Erythroblast (primary cell): ENCODE data around the gene DNMT3B.
"Not testable (repeated sequence)": the region's sequence is repeated elsewhere in the genome, so short reads cannot be mapped to it uniquely, and the experiment has no call there.

Experiments used
- DNase-seq, 2 experiments: peaks; one replicate each; lab custom pipeline; 2025; lab: John Stamatoyannopoulos, UW
- GATA1 ChIP-seq: IDR thresholded peaks from 2 replicates; pipeline ENCODE4 v1.6.1; 2011; ENCODE audit warnings: low read depth, mild to moderate bottlenecking, control low read depth, low read length, moderate library complexity
- POLR2A ChIP-seq: IDR thresholded peaks from 2 replicates; pipeline ENCODE4 v1.6.1; 2011; ENCODE audit warnings: mild to moderate bottlenecking, low read length

DNMT3B gene

DNA sequence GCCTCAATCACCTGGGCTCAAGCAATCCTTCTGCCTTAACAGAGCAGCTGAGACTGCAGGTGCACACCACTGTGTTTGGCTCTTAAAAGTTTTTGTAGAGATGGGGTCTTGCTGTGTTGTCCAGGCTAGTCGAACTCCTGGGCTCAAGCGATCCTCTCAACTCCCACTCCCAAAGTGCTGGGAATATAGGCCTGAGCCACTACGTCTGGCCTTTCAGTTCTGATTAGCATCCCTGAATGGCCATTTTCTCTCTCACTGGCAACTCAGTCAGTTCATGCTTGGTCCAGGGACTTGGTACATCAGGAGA lies 28.5 kb downstream of the DNMT3B start:
- no peak for DNase-seq
- TF ChIP-seq GATA1 (no peak), POLR2A (no peak)

GRCh38 chr20:32792316-32792715 lies 30.1 kb downstream of the DNMT3B start:
- DNase-seq: no peak
- TF ChIP-seq GATA1: no peak
- TF ChIP-seq POLR2A: no peak

- TF ChIP-seq GATA1 (no peak), POLR2A (no peak)
- DNase-seq: no peak
Measured at GRCh38 chr20:32792731-32793458, 30.7 kb downstream of the DNMT3B start.

DNA sequence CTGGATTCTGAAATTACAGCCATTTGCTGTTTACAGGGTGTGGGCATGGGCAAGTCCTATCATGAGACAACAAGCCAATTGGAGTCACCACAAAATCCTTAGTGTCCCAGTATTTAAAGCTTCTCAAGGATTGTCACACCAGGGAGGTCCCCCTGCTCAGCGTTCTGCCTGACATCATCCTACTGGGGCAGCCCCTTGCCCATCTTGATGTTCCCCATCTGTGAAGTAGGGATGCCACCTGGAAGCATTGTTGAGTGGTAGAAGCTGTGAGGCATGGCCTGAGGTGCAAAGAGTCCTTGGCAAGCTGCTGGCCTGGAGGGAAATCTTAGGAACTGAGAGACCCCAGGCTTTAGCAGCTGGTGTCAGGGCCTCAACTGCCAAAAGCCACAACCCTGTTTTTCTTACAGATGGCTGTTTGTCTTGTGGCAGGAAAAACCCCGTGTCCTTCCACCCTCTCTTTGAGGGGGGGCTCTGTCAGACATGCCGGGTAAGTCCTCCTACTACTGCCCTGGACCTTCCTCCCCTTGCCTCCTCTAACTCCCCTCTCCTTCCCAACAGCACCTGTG lies 34.3 kb downstream of the DNMT3B start:
- TF ChIP-seq GATA1 (no peak), POLR2A (no peak)
- DNase-seq: no peak

GRCh38 chr20:32796981-32797451 lies 34.8 kb downstream of the DNMT3B start:
- no peak for TF ChIP-seq GATA1
- no peak for TF ChIP-seq POLR2A
- no peak for DNase-seq

DNA sequence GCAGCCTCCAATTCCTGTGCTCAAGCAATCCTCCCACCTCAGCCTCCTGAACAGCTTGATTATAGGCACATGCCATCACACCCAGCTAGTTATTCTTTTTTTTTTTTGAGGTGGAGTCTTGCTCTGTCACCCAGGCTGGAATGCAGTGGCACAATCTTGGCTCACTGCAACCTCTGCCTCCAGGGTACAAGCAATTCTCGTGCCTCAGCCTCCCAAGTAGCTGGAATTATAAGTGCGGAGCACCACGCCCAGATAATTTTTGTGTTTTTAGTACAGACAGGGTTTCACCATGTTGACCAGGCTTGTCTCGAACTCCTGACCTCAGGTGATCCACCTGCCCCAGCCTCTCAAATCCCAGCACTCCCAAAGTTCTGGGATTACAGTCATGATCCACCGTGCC lies 35.4 kb downstream of the DNMT3B start:
- DNase-seq: not testable (repeated sequence)

- TF ChIP-seq GATA1: no peak
- TF ChIP-seq POLR2A: no peak
- DNase-seq: no peak
Measured at GRCh38 chr20:32798046-32798981, 36.1 kb downstream of the DNMT3B start.

DNA sequence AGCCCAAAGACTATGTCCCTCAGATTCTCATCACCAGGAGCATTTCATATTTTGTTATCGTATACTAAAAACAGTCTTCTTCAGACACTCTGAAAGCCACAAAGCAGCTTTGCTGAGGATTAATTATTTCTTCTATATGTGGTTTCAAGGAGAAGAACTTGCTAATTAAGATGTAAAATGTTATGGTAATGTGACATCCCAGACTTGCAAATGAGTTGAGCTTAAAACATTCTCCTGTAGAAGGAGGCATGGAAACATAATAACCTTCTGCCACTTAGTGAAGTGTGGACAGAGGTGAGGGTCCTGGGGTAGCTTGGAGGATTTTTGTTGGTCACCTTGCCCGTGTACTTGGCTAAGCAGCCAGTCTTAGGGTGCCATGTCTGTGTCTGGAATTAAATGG lies 40.9 kb downstream of the DNMT3B start:
- DNase-seq: no peak
- TF ChIP-seq POLR2A: no peak
- TF ChIP-seq GATA1: no peak

- DNase-seq: peak in 1 of 2 experiments; percentile 5
- TF ChIP-seq GATA1 (no peak), POLR2A (no peak)
Measured at GRCh38 chr20:32804022-32804715, 42.0 kb downstream of the DNMT3B start.

DNA sequence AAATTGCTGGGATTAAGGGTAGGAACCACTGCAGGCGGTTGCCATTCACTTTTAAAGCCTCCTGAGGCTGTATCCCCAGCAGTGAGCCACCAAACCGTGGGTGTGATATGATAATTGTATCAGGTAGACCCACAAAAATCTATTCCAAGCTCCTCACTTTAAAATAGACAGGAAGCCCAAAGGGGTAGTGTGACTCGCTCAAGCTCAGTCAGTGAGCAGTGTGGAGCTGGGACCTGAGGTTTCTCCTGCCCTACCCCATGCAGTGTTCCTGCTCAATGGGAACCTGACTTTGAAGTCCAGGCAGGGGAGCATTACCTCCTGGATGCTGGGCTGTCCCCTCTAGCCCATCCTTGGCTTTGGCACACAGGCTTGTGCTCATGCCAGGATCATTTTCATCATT lies 42.6 kb downstream of the DNMT3B start:
- no peak for TF ChIP-seq POLR2A
- TF ChIP-seq GATA1: no peak
- no peak for DNase-seq

DNA sequence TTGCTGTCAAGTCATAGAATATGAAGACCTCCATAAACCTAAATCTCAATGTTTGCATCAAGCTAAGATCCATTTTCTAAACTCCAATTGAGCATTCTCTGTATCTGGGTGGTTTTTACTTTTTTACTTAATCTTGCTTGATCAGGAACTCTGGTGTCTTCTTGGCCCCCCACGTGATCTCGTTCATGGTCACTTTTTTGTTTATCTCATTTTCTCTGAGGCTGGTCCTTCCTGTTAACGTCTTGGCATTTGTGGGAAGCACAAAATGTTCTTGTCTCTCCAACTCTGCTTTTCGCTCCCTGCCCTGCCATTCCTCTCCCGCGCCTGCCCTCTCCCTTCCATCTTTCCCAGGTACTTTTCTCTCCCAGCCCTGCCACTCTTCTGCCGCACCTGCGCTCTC lies 43.5 kb downstream of the DNMT3B start:
- TF ChIP-seq POLR2A (no peak), GATA1 (no peak)

DNA sequence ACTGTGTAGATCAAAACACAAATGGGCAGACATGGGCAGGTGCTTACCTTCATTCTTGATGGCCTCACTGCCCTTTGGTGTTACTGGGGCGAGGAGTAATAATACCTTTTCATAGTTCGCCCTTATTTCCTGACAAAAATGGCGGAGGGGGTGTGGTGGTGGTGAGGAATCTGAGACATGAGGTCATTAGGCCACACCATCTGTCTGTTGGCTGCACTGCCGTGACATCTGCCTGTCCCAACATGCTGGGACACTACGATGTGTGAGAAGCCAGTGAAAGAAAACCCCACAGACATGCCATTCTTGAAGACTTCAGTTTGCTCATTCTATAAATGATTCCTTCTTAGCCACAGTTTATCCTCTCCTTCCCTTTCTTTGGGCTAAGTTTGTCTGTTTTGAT lies 44.2 kb downstream of the DNMT3B start:
- no peak for TF ChIP-seq POLR2A
- TF ChIP-seq GATA1: no peak

More for the DNA sequence above, 43.5 kb downstream of the DNMT3B start:
- DNase-seq: peak in 1 of 2 experiments; percentile 10

DNA sequence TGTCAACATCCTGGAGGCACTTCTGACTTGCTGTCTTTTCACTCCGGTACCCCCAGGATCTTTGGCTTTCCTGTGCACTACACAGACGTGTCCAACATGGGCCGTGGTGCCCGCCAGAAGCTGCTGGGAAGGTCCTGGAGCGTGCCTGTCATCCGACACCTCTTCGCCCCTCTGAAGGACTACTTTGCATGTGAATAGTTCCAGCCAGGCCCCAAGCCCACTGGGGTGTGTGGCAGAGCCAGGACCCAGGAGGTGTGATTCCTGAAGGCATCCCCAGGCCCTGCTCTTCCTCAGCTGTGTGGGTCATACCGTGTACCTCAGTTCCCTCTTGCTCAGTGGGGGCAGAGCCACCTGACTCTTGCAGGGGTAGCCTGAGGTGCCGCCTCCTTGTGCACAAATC lies 45.5 kb downstream of the DNMT3B start:
- TF ChIP-seq GATA1: no peak
- TF ChIP-seq POLR2A: no peak
- no peak for DNase-seq

More for the DNA sequence above, 44.2 kb downstream of the DNMT3B start:
- no peak for DNase-seq
